ENCODE data around the gene NR5A1.

NR5A1 gene

GRCh38 chr9:124498499-124499146, 8.6 kb downstream of the NR5A1 start:
- no peak for DNase-seq (ENCODE audit: low spot score)

- DNase-seq (ENCODE audit: low spot score), result no peak
Observed at GRCh38 chr9:124498040-124498439, 9.2 kb downstream of the NR5A1 start.

DNA sequence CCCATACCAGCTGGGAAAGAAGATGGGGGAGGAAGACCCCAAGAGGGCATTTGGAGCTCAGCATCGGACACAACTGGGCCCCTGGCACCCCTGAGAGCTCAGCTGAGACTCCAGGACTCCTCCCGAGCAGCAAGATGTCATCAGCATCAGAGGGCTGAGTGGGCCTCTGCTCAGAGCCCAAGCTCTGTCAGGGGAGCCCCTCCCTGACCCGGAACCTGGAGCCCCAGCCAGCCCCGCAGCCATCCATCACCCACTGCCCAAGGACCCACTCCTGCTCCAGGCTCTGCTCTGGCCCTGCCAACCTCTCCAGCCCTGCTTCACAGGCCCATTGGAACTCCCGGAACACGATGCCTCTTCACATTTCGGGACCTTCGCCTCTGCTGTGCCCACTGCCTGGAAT, 9.8 kb downstream of the NR5A1 start:
- DNase-seq (ENCODE audit: low spot score), result no peak

DNA sequence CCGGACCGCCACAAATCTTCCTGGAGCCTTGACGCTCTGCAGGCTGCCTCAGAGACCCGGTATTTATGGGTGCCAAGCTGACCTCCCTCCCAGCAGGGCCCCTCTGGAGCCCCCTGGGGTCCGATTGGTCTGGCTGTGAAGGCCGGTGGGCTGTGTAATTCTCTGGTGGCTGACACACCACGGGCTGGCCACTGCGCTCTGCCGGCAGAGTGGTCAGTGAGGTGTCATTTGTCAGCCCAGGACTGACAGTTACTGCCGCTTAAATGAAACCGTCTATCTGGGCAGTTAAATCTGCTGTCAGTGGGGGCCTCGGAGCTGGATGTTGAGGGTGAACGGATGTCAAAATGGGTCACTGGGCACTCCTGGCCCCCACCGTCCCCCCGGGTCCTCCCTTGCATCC, 10.7 kb downstream of the NR5A1 start:
- DNase-seq (ENCODE audit: low spot score), result no peak

- no peak for DNase-seq (ENCODE audit: low spot score)
Observed at GRCh38 chr9:124496075-124496449, 11.1 kb downstream of the NR5A1 start.

GRCh38 chr9:124495126-124496074, 11.8 kb downstream of the NR5A1 start:
- no peak for DNase-seq (ENCODE audit: low spot score)

GRCh38 chr9:124493794-124494479, 13.3 kb downstream of the NR5A1 start:
- no peak for DNase-seq (ENCODE audit: low spot score)

DNA sequence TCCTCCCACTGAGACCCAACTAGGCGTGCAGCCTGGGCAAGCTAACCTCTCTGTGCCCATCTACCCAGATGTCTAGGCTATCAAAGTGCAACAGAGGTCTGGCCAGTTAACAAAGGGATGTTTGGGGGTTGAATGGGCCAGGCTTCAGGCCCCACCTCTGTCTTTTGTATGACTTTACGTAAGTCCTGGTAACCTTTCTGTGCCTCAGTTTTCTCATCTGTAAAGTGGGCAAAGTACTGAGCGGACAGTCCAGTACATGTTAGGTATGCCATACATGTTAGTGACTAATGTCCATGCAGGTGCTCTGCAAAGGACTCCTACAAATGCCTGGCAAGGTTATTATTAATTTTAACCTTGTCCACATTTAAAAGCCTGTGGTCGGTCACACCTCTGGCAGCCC, 14.0 kb downstream of the NR5A1 start:
- no peak for DNase-seq (ENCODE audit: low spot score)

GRCh38 chr9:124492818-124493217, 14.4 kb downstream of the NR5A1 start:
- DNase-seq (ENCODE audit: low spot score), result no peak

GRCh38 chr9:124491049-124491975, 15.9 kb downstream of the NR5A1 start:
- DNase-seq (ENCODE audit: low spot score), result no peak

GRCh38 chr9:124490004-124490403, 17.2 kb downstream of the NR5A1 start:
- no peak for DNase-seq (ENCODE audit: low spot score)

DNA sequence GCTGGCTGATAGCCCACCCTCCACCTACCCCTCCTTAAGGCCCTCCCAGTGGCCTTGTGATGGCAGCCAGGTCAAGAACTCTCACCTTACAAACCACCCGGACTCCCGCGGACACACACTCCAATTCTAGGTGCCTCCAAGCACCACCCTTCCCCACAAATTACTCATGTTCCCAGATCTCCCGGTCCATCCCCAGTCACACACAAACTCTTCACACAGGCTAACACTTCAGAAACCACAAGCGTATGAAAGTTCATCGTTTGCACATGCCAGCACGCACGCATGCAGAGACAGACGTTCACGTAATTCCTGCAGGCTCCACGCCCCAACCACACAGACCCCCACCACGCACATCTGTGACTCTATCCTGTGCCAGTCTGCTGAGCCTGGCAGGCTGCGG, 18.0 kb downstream of the NR5A1 start:
- peak; percentile 55 for DNase-seq (ENCODE audit: low spot score)

GRCh38 chr9:124488641-124489210, 18.5 kb downstream of the NR5A1 start:
- no peak for DNase-seq (ENCODE audit: low spot score)

GRCh38 chr9:124487260-124488182, 19.7 kb downstream of the NR5A1 start:
- no peak for DNase-seq (ENCODE audit: low spot score)

DNA sequence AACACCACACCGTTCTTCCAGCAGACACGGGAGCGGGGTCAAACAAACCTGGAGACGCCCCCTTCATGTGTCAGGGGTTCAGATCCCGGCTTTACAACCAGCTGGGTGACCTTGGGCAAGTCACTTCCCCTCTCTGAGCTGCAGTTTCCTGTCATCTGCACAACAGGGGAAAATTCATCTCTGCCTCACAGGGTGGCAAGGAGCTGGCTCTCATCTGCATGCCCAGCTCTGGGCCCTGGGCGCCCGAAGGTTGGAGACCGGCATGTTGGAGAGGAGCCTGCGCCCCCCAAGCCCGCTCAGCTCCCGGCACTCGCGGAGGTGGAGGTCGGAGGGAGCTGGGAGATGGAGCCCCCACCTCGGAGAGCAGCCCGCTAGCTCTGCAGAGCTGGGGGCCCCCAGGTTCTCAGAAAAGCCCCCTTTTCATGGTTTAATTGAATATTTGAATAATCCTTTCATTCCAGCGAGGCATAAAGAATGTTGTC, 20.4 kb downstream of the NR5A1 start:
- DNase-seq (ENCODE audit: low spot score), result no peak

GRCh38 chr9:124485936-124486335, 21.3 kb downstream of the NR5A1 start:
- DNase-seq (ENCODE audit: low spot score), result no peak

DNA sequence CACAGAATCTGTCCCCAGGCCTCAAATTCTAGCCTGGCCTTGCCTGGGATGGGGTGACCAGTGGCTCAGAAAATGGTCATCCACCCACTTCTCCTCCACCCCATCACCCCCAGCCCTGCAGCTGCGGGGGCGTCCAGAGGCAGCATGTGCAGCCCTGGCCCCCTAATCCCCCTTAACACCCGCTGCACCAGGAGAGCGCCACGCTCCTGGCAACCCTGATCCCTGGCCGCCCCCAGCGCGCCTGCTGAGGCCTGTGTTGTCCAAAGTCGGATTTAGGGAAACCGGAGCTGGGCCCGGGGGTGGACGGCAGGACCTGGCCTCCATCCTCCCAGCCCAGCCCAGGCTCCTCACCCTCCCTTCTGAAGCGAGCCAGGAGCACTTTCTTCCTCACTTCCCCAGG, 22.0 kb downstream of the NR5A1 start:
- no peak for DNase-seq (ENCODE audit: low spot score)

DNA sequence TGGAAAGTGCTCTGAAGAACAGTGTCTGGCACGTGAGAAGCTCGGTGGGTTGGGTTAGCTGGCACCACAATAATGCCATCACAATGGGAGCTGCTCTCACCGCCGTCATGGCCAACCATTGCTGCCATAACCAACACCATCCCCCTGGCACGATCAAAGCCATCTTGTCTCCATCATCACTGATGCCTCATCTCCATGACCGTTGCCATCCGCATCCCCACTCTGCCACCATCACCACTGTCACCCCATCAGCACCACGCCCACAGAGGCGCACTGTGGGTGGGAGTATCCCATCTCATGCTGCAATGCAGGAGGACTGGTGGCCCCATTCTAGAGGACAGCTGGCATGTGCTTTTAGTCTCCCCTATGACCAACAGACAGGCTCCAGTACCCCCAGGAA, 23.7 kb downstream of the NR5A1 start:
- no peak for DNase-seq (ENCODE audit: low spot score)

DNA sequence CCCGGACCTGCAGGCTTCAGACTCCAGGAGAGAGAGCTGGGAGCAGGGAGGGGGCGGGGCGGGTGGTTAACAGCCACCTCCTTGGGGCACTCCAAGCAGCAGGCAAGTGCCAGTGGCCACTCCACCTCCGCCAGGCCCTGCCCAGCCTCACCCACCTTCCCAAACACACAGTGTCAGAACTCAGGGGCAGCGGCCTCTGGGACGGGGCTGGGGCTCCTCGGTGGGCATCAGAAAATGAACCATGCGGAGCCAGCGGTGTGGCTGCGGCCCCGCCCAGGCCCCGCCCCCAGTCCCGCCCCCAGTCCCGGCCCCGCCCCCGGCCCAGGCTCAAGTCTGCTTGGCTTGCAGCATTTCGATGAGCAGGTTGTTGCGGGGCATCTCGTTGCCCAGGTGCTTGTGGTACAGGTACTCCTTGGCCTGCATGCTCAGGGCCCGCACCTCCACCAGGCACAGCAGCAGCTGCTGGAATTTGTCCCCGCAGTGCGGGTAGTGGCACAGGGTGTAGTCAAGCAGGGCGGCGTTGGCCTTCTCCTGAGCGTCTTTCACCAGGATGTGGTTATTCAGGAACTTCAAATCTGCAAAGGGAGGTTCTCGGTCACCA, 24.7 kb downstream of the NR5A1 start:
- DNase-seq (ENCODE audit: low spot score), result no peak

GRCh38 chr9:124481115-124481514, 26.1 kb downstream of the NR5A1 start:
- no peak for DNase-seq (ENCODE audit: low spot score)

Measured in AG08395 (cell line).